ENCODE data around the gene BTBD16. TPM values are rescaled to one million over a fixed set of nuclear protein-coding genes. Genes with fewer than 3 reads are reported as not detected.

BTBD16 gene
- total and polyA plus RNA-seq, 3 donors from 2014 or later = 4.9 to 21.3 (median 5.3) TPM

GRCh38 chr10:122288917-122289316 is 17.8 kb downstream of the BTBD16 start:
- Histone ChIP-seq H3K36me3 (ENCODE audit: low read depth, missing control alignments) (no peaks in the 10 kb centered on the region), H3K27ac (no peak overlapping the region), H3K4me1 (no peaks in the 10 kb centered on the region), H3K9me3 (no peaks in the 10 kb centered on the region), H3K4me3 (no peak overlapping the region), H3K27me3 (no peaks in the 10 kb centered on the region)
- no peak for DNase-seq
- intact Hi-C loops (cut with DNase I; ENCODE audit: low total_unique reads) = no loop called here
- WGBS, 2 donors = 58 to 91% methylated on average over 2 to 3 of the region's 3 CpGs
- TF ChIP-seq, protein P1, sequence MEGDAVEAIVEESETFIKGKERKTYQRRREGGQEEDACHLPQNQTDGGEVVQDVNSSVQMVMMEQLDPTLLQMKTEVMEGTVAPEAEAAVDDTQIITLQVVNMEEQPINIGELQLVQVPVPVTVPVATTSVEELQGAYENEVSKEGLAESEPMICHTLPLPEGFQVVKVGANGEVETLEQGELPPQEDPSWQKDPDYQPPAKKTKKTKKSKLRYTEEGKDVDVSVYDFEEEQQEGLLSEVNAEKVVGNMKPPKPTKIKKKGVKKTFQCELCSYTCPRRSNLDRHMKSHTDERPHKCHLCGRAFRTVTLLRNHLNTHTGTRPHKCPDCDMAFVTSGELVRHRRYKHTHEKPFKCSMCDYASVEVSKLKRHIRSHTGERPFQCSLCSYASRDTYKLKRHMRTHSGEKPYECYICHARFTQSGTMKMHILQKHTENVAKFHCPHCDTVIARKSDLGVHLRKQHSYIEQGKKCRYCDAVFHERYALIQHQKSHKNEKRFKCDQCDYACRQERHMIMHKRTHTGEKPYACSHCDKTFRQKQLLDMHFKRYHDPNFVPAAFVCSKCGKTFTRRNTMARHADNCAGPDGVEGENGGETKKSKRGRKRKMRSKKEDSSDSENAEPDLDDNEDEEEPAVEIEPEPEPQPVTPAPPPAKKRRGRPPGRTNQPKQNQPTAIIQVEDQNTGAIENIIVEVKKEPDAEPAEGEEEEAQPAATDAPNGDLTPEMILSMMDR (IDR thresholded peaks at IDR 0.05) = no peak
- no peak for TF ChIP-seq POLR2A (IDR thresholded peaks at IDR 0.05)

DNA sequence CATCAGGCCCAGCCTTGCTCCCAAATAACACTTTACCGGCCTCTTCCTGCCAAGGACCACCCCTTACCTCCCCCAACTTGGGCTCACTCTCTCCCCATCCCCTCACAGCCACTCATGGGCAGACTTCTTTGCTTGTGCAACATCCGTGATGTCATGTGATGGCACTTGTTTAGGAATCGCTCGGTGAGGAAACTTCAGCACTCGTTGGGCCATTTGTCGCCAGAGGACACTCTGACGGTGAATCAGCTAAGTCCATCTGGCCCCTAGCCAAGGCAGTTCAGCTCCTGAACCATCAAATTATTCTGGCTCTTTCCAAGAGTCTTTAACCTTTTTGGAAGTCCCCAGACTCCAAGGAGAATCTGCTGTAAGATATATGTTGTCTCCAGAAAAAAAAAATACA is 19.2 kb downstream of the BTBD16 start:
- Histone ChIP-seq H3K9me3 (no peaks in the 10 kb centered on the region), H3K27ac (no peak overlapping the region), H3K27me3 (no peaks in the 10 kb centered on the region), H3K4me1 (no peaks in the 10 kb centered on the region), H3K36me3 (ENCODE audit: low read depth, missing control alignments) (no peaks in the 10 kb centered on the region), H3K4me3 (no peak overlapping the region)
- no peak for TF ChIP-seq POLR2A (IDR thresholded peaks at IDR 0.05)
- TF ChIP-seq, protein P1 (IDR thresholded peaks at IDR 0.05) = no peak
- WGBS, 2 donors = 85 to 86% methylated on average over 7 of the region's 7 CpGs
- DNase-seq = no peak
- intact Hi-C loops (cut with DNase I; ENCODE audit: low total_unique reads) = no loop called here

GRCh38 chr10:122290833-122291532 is 19.9 kb downstream of the BTBD16 start:
- intact Hi-C loops (cut with DNase I; ENCODE audit: low total_unique reads) = no loop called here
- no peak for DNase-seq
- Histone ChIP-seq H3K4me3 (no peak overlapping the region), H3K4me1 (no peaks in the 10 kb centered on the region), H3K36me3 (ENCODE audit: low read depth, missing control alignments) (no peaks in the 10 kb centered on the region), H3K27me3 (no peaks in the 10 kb centered on the region), H3K9me3 (no peaks in the 10 kb centered on the region), H3K27ac (no peak overlapping the region)
- WGBS, 2 donors = 91 to 95% methylated on average over 9 to 13 of the region's 13 CpGs
- no peak for TF ChIP-seq POLR2A (IDR thresholded peaks at IDR 0.05)
- TF ChIP-seq, protein P1 (IDR thresholded peaks at IDR 0.05) = no peak

DNA sequence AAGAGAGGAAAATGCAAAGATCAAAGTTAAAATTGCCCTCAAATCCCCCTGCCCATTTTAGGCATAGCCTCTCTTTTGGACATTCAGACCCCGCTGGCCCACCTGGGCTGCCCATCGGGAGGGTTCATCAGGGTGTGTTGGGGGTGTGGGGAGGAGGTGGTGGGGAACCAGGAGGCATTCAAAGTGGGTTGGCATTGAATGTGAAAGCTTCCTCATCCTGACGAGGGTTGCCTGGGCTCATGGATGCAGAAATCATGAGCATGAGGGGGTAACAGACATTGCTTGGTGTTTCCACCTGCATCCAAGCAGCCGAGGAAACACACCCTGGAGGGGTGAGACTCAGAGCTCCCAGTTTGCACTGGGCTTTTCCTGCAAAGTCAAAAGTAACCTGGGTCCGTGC is 20.6 kb downstream of the BTBD16 start:
- intact Hi-C loops (cut with DNase I; ENCODE audit: low total_unique reads) = no loop called here
- Histone ChIP-seq H3K36me3 (ENCODE audit: low read depth, missing control alignments) (no peaks in the 10 kb centered on the region), H3K4me1 (no peaks in the 10 kb centered on the region), H3K27me3 (no peaks in the 10 kb centered on the region), H3K9me3 (no peaks in the 10 kb centered on the region), H3K27ac (no peak overlapping the region), H3K4me3 (no peak overlapping the region)
- no peak for DNase-seq
- TF ChIP-seq POLR2A (IDR thresholded peaks at IDR 0.05) = no peak
- TF ChIP-seq, protein P1 (IDR thresholded peaks at IDR 0.05) = no peak
- 91 to 96% methylated on average over 4 to 5 of the region's 5 CpGs for WGBS, 2 donors

- DNase-seq = no peak
- 87 to 94% methylated on average over 3 of the region's 3 CpGs for WGBS, 2 donors
These were observed 21.3 kb downstream of the BTBD16 start for GRCh38 chr10:122292376-122292775.

More at GRCh38 chr10:122292376-122292775, 21.3 kb downstream of the BTBD16 start:
- H3K4me3 ChIP-seq = no peak overlapping the region
- no peaks in the 10 kb centered on the region for H3K27me3 ChIP-seq
- no peaks in the 10 kb centered on the region for H3K36me3 ChIP-seq (ENCODE audit: low read depth, missing control alignments)
- TF ChIP-seq, protein P1 (IDR thresholded peaks at IDR 0.05) = no peak
- TF ChIP-seq POLR2A (IDR thresholded peaks at IDR 0.05) = no peak
- intact Hi-C loops (cut with DNase I; ENCODE audit: low total_unique reads) = no loop called here
- no peak overlapping the region for H3K27ac ChIP-seq
- H3K9me3 ChIP-seq = no peaks in the 10 kb centered on the region
- no peaks in the 10 kb centered on the region for H3K4me1 ChIP-seq

Measured in testis (tissue), 3 donors.